Naive thymus-derived CD4-positive, alpha-beta T cell (primary cell): ENCODE data around the gene HOXD9. TPM values are rescaled to one million over a fixed set of nuclear protein-coding genes. Genes with fewer than 3 reads are reported as not detected.

ENCODE experiments used
- ATAC-seq: fragments of 150-1000 bp; cut with Tn5 transposase; 2 replicates; pipeline ENCODE4 v1.10.0; 2021; ENCODE audit warnings: mild to moderate bottlenecking, moderate library complexity
- CTCF ChIA-PET: fragments of 350-600 bp; sonication (Branson Sonifier 250); formaldehyde crosslinking; loops from one replicate; lab custom pipeline; 2021; ENCODE audit warnings: antibody characterized with exemption; lab: Charles Lee
- POLR2A ChIA-PET: fragments of 350-600 bp; sonication (Branson Sonifier 250); formaldehyde crosslinking; loops from one replicate; lab custom pipeline; 2021; ENCODE audit warnings: antibody characterized with exemption, inconsistent platforms; lab: Charles Lee
- DNase-seq, 9 donors: peaks; one replicate each; pipeline versions ENCODE4 v3.0.0 to v3.0.0-alpha.2; 2020 to 2022; ENCODE audit warnings: mixed read lengths in 1 of 9
- H3K27ac ChIP-seq: one replicate; pipeline ENCODE4 v1.7.0; 2013; ENCODE audit warnings: mild to moderate bottlenecking, low read depth, low read length, moderate library complexity
- H3K27me3 ChIP-seq, 2 donors: one replicate each; pipeline ENCODE4 v1.7.0; 2013; ENCODE audit warnings: low read length in 2 of 2, mild to moderate bottlenecking in 2 of 2, moderate library complexity in 2 of 2; ENCODE audit not compliant: control insufficient read depth in 2 of 2, insufficient read depth in 2 of 2
- H3K36me3 ChIP-seq, 3 experiments: 1 replicate in 2 of 3; 2 replicates in 1 of 3; pipeline ENCODE4 v1.7.0; 2013; ENCODE audit warnings: low read length in 3 of 3, mild to moderate bottlenecking in 3 of 3, moderate library complexity in 1 of 3; ENCODE audit not compliant: insufficient read depth in 3 of 3, control insufficient read depth in 2 of 3
- H3K4me1 ChIP-seq, 2 donors: one replicate each; pipeline ENCODE4 v1.7.0; 2013; ENCODE audit warnings: low read length in 2 of 2, mild to moderate bottlenecking in 2 of 2, moderate library complexity in 1 of 2; ENCODE audit not compliant: control insufficient read depth in 2 of 2, insufficient read depth in 2 of 2
- H3K4me3 ChIP-seq: 2 replicates; pipeline ENCODE4 v1.7.0; 2013; ENCODE audit warnings: mild to moderate bottlenecking, low read length
- H3K9me3 ChIP-seq, 3 experiments: 1 replicate in 2 of 3; 2 replicates in 1 of 3; pipeline ENCODE4 v1.7.0; 2013; ENCODE audit warnings: low read length in 3 of 3; ENCODE audit not compliant: control insufficient read depth in 2 of 3
- H3K27ac Mint-ChIP-seq, 9 donors: one replicate each; pipeline ENCODE4 v1.8.0; 2020 to 2022; ENCODE audit warnings: mixed read lengths in 9 of 9, mild to moderate bottlenecking in 8 of 9, moderate library complexity in 5 of 9, inconsistent platforms in 2 of 9
- H3K27me3 Mint-ChIP-seq, 5 donors: one replicate each; pipeline ENCODE4 v1.8.0; 2021 to 2022; ENCODE audit warnings: mixed read lengths in 5 of 5, mild to moderate bottlenecking in 1 of 5
- H3K36me3 Mint-ChIP-seq, 5 donors: one replicate each; pipeline ENCODE4 v1.8.0; 2020 to 2022; ENCODE audit warnings: mixed read lengths in 5 of 5, mild to moderate bottlenecking in 3 of 5, inconsistent platforms in 1 of 5
- H3K4me1 Mint-ChIP-seq, 7 donors: one replicate each; pipeline ENCODE4 v1.8.0; 2020 to 2022; ENCODE audit warnings: mixed read lengths in 7 of 7, mild to moderate bottlenecking in 3 of 7, inconsistent platforms in 1 of 7
- H3K4me3 Mint-ChIP-seq, 10 donors: one replicate each; pipeline ENCODE4 v1.8.0; 2020 to 2022; ENCODE audit warnings: mild to moderate bottlenecking in 10 of 10, mixed read lengths in 10 of 10, moderate library complexity in 6 of 10, inconsistent platforms in 2 of 10
- H3K9me3 Mint-ChIP-seq, 11 donors: one replicate each; pipeline ENCODE4 v1.8.0; 2020 to 2022; ENCODE audit warnings: mixed read lengths in 11 of 11, mild to moderate bottlenecking in 4 of 11, inconsistent platforms in 1 of 11, moderate library complexity in 1 of 11
- intact Hi-C, 2 donors: fragments of 100-400 bp; cut with micrococcal nuclease; formaldehyde crosslinking; loops; one replicate each; pipeline ENCODE4 v1.15.1; 2023
- polyA plus RNA-seq, 2 donors: library from polyadenylated mRNA; unstranded; fragments of 300-500 nt; fragmentation: Illumina TruSeq; gene quantifications; one replicate each; pipeline ENCODE4 v1.2.3, GENCODE V29; 2021
- total RNA-seq, 6 experiments: library from RNA in 5 of 6; stranded (reverse) in 5 of 6; gene quantifications; 1 replicate in 5 of 6; 2 replicates in 1 of 6; pipeline ENCODE4 v1.2.3 and lab custom pipeline; 2021 to 2026

Gene HOXD9
- total and polyA plus RNA-seq, 7 experiments from 2014 or later = not detected

- Mint-ChIP-seq H3K27ac (peak overlapping the region in 2 of 9 donors; percentile 22 to 73), H3K9me3 (peaks cover 0 to 33% (median 6%) of the 10 kb centered on the region in 11 donors), H3K36me3 (peaks cover 0 to 8% (median 2%) of the 10 kb centered on the region in 5 donors), H3K4me1 (peaks cover 3 to 23% (median 14%) of the 10 kb centered on the region in 7 donors), H3K27me3 (peaks cover 73 to 95% (median 90%) of the 10 kb centered on the region in 5 donors), H3K4me3 (peak overlapping the region in 3 of 10 donors; percentile 0 to 69 (median 21))
- Histone ChIP-seq H3K9me3 (peaks cover 0 to 5% (median 0%) of the 10 kb centered on the region in 3 experiments), H3K36me3 (no peaks in the 10 kb centered on the region), H3K4me1 (peaks cover 0 to 6% of the 10 kb centered on the region in 2 donors), H3K27ac (no peak overlapping the region), H3K27me3 (peaks cover 9 to 46% of the 10 kb centered on the region in 2 donors), H3K4me3 (no peak overlapping the region)
- DNase-seq (no peak), ATAC-seq (no peak)
- intact Hi-C loops = loop anchor here in 1 of 2 donors (2.0 to 10.0 kb wide), 3 partner anchors 51 to 1828 kb away; partner anchors contain the start of gene SP9
- ChIA-PET POLR2A (no interaction called here), CTCF (no interaction called here)
Measured at GRCh38 chr2:176162911-176163671, 40.6 kb downstream of the HOXD9 start.

DNA sequence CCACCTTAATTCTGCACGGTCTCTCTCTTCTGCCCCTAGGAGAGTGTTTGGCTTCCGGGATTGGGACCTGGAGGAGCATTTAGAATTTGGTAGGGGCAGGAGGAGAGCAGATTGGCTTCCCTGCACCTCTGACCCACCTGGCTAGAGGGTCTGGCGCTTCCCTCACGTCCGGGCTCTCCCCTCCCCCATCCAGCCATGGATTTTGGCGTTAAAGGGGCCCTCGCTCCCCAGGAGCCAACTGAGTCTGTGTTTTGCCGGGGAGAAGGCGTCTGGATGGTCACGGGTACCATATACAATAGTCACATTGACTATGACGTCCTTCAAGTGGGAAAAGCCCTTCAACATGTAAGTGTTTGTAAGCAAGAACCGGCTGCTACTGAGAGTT lies 41.1 kb downstream of the HOXD9 start:
- peak overlapping the region in 3 of 10 donors; percentile 0 to 69 (median 27) for H3K4me3 Mint-ChIP-seq
- H3K27ac ChIP-seq = no peak overlapping the region
- H3K4me3 ChIP-seq = no peak overlapping the region
- ATAC-seq (no peak), DNase-seq (no peak)
- peak overlapping the region in 3 of 9 donors; percentile 22 to 73 (median 66) for H3K27ac Mint-ChIP-seq
- peaks cover 0 to 8% (median 0%) of the 10 kb centered on the region in 5 donors for H3K36me3 Mint-ChIP-seq
- H3K9me3 ChIP-seq = peaks cover 0 to 5% (median 0%) of the 10 kb centered on the region in 3 experiments
- ChIA-PET POLR2A (no interaction called here), CTCF (no interaction called here)
- H3K27me3 Mint-ChIP-seq = peaks cover 71 to 93% (median 90%) of the 10 kb centered on the region in 5 donors
- peaks cover 0 to 6% of the 10 kb centered on the region in 2 donors for H3K4me1 ChIP-seq
- peaks cover 5 to 42% of the 10 kb centered on the region in 2 donors for H3K27me3 ChIP-seq
- peaks cover 3 to 18% (median 9%) of the 10 kb centered on the region in 7 donors for H3K4me1 Mint-ChIP-seq
- no peaks in the 10 kb centered on the region for H3K36me3 ChIP-seq
- intact Hi-C loops = loop anchor here in 1 of 2 donors (2.0 to 10.0 kb wide), 3 partner anchors 51 to 1829 kb away; partner anchors contain the start of gene SP9
- H3K9me3 Mint-ChIP-seq = peaks cover 0 to 33% (median 6%) of the 10 kb centered on the region in 11 donors

DNA sequence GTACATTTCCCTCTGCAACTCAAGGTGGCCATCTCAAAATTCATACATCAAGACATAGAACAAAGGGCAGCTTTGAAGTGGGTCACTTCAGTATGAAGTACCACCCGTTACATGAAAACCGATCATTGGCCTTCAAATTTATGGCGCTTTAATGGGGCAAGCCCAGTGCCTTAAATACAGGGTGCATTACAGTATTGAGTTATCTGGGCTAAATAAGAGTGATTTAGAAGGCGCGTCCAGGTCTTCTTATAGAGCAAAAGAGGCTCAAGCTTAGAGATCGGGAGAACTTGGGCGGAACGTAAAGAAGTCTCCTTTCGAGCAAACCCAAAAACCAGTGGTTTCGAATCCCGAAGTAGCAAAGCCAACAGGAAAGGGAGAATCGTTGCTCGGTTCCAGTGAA lies 41.7 kb downstream of the HOXD9 start:
- H3K27me3 ChIP-seq = peaks cover 5 to 42% of the 10 kb centered on the region in 2 donors
- H3K36me3 ChIP-seq = no peaks in the 10 kb centered on the region
- POLR2A ChIA-PET = no interaction called here
- H3K4me1 ChIP-seq = peaks cover 0 to 6% of the 10 kb centered on the region in 2 donors
- peaks cover 71 to 96% (median 89%) of the 10 kb centered on the region in 5 donors for H3K27me3 Mint-ChIP-seq
- H3K27ac ChIP-seq = no peak overlapping the region
- intact Hi-C loops = loop anchor here in 1 of 2 donors (5.0 to 10.0 kb wide), 2 partner anchors 52 to 1829 kb away; partner anchors contain the start of gene SP9
- peak overlapping the region in 3 of 9 donors; percentile 25 to 73 (median 66) for H3K27ac Mint-ChIP-seq
- CTCF ChIA-PET = no interaction called here
- peaks cover 0 to 5% (median 0%) of the 10 kb centered on the region in 3 experiments for H3K9me3 ChIP-seq
- no peak for DNase-seq
- H3K4me3 Mint-ChIP-seq = peak overlapping the region in 6 of 10 donors; percentile 27 to 69 (median 49)
- peaks cover 0 to 33% (median 6%) of the 10 kb centered on the region in 11 donors for H3K9me3 Mint-ChIP-seq
- H3K4me3 ChIP-seq = no peak overlapping the region
- peaks cover 3 to 18% (median 9%) of the 10 kb centered on the region in 7 donors for H3K4me1 Mint-ChIP-seq
- peaks cover 0 to 8% (median 0%) of the 10 kb centered on the region in 5 donors for H3K36me3 Mint-ChIP-seq
- no peak for ATAC-seq

- CTCF ChIA-PET = no interaction called here
- H3K27ac Mint-ChIP-seq = peak overlapping the region in 2 of 9 donors; percentile 66 to 76
Measured at GRCh38 chr2:176164611-176165369, 42.3 kb downstream of the HOXD9 start.

GRCh38 chr2:176165370-176166050 lies 43.0 kb downstream of the HOXD9 start:
- Mint-ChIP-seq H3K27ac (peak overlapping the region in 1 of 9 donors; percentile 76), H3K9me3 (peaks cover 0 to 33% (median 6%) of the 10 kb centered on the region in 11 donors), H3K36me3 (peaks cover 0 to 8% (median 0%) of the 10 kb centered on the region in 5 donors), H3K4me1 (peaks cover 3 to 17% (median 9%) of the 10 kb centered on the region in 7 donors), H3K4me3 (peak overlapping the region in 3 of 10 donors; percentile 16 to 61 (median 40)), H3K27me3 (peaks cover 80 to 99% (median 89%) of the 10 kb centered on the region in 5 donors)
- Histone ChIP-seq H3K27me3 (peaks cover 3 to 50% of the 10 kb centered on the region in 2 donors), H3K9me3 (peaks cover 0 to 5% (median 0%) of the 10 kb centered on the region in 3 experiments), H3K4me1 (no peaks in the 10 kb centered on the region), H3K4me3 (no peak overlapping the region), H3K27ac (no peak overlapping the region), H3K36me3 (no peaks in the 10 kb centered on the region)
- intact Hi-C loops = loop anchor here in 1 of 2 donors (10.0 kb wide), 1 partner anchor 1831 kb away; the partner anchor contains the start of gene SP9
- ATAC-seq (no peak), DNase-seq (no peak)
- POLR2A ChIA-PET = no interaction called here
- CTCF ChIA-PET = no interaction called here

More at GRCh38 chr2:176164611-176165369, 42.3 kb downstream of the HOXD9 start:
- peaks cover 3 to 17% (median 9%) of the 10 kb centered on the region in 7 donors for H3K4me1 Mint-ChIP-seq
- H3K27me3 Mint-ChIP-seq = peaks cover 77 to 96% (median 89%) of the 10 kb centered on the region in 5 donors
- no peak overlapping the region for H3K27ac ChIP-seq
- H3K4me3 ChIP-seq = no peak overlapping the region
- H3K9me3 Mint-ChIP-seq = peaks cover 0 to 33% (median 6%) of the 10 kb centered on the region in 11 donors
- peaks cover 0 to 8% (median 0%) of the 10 kb centered on the region in 5 donors for H3K36me3 Mint-ChIP-seq
- H3K36me3 ChIP-seq = no peaks in the 10 kb centered on the region
- POLR2A ChIA-PET = no interaction called here
- intact Hi-C loops = loop anchor here in 1 of 2 donors (5.0 to 10.0 kb wide), 2 partner anchors 52 to 1830 kb away; partner anchors contain the start of gene SP9
- peaks cover 5 to 47% of the 10 kb centered on the region in 2 donors for H3K27me3 ChIP-seq
- no peak for DNase-seq
- peaks cover 0 to under 1% of the 10 kb centered on the region in 2 donors for H3K4me1 ChIP-seq
- no peak for ATAC-seq
- H3K9me3 ChIP-seq = peaks cover 0 to 5% (median 0%) of the 10 kb centered on the region in 3 experiments
- H3K4me3 Mint-ChIP-seq = peak overlapping the region in 6 of 10 donors; percentile 25 to 69 (median 48)
